Right atrium auricular region (tissue), 2 donors: ENCODE measurements around the gene PRDM11. TPM values are rescaled to one million over a fixed set of nuclear protein-coding genes. Genes with fewer than 3 reads are reported as not detected.

Experiments used
- DNase-seq: peaks from one replicate; pipeline ENCODE4 v3.0.0-alpha.2; 2019; ENCODE audit warnings: low spot score
- H3K27ac ChIP-seq, 2 donors: fragments of 200-600 bp; sonication (generic); 1 replicate in 1 of 2; 2 replicates in 1 of 2; pipeline ENCODE4 v1.5.1; 2016 to 2019
- H3K27me3 ChIP-seq, 2 donors: fragments of 200-600 bp; sonication (generic); one replicate each; pipeline versions ENCODE4 v1.5.1 to v1.6.0; 2017 to 2019
- H3K36me3 ChIP-seq: fragments of 200-600 bp; sonication (generic); one replicate; pipeline ENCODE4 v1.5.1; 2016
- H3K4me1 ChIP-seq, 2 donors: fragments of 200-600 bp; sonication (generic); one replicate each; pipeline versions ENCODE4 v1.5.1 to v1.6.0; 2017 to 2019
- H3K4me3 ChIP-seq, 2 donors: fragments of 200-600 bp; sonication (generic); 1 replicate in 1 of 2; 2 replicates in 1 of 2; pipeline ENCODE4 v1.5.1; 2017 to 2019; ENCODE audit warnings: mild to moderate bottlenecking in 1 of 2, moderate library complexity in 1 of 2
- H3K9me3 ChIP-seq, 2 donors: fragments of 200-600 bp; sonication (generic); one replicate each; pipeline ENCODE4 v1.5.1; 2019
- CTCF ChIP-seq, 2 donors: fragments of 200-600 bp; sonication (generic); IDR thresholded peaks; one replicate each; pipeline ENCODE4 v1.5.1; 2019; ENCODE audit warnings: antibody characterized with exemption in 2 of 2
- total RNA-seq, 2 donors: library from RNA; depleted of rRNA; stranded (reverse); fragments of >200 nt; gene quantifications; one replicate each; pipeline ENCODE4 v1.1.0, GENCODE V29; 2016

The PRDM11 gene
- total RNA-seq, 2 donors from 2014 or later, result 13.5 to 27.6 TPM

- Histone ChIP-seq H3K27ac (peak overlapping the region; percentile 58 to 68), H3K9me3 (no peaks in the 10 kb centered on the region), H3K4me1 (peaks cover 0 to 83% of the 10 kb centered on the region in 2 donors), H3K27me3 (no peaks in the 10 kb centered on the region), H3K36me3 (no peaks in the 10 kb centered on the region), H3K4me3 (no peak overlapping the region)
- DNase-seq, result no peak
- TF ChIP-seq CTCF (IDR thresholded peaks at IDR 0.05), result no peak
Measured at GRCh38 chr11:45161252-45162063, 15.0 kb downstream of the PRDM11 start.

GRCh38 chr11:45162064-45162375 lies 15.6 kb downstream of the PRDM11 start:
- no peak overlapping the region for H3K4me3 ChIP-seq
- H3K27me3 ChIP-seq, result no peaks in the 10 kb centered on the region
- H3K36me3 ChIP-seq, result no peaks in the 10 kb centered on the region
- TF ChIP-seq CTCF (IDR thresholded peaks at IDR 0.05), result no peak
- DNase-seq, result no peak
- H3K4me1 ChIP-seq, result peaks cover 0 to 78% of the 10 kb centered on the region in 2 donors
- H3K9me3 ChIP-seq, result no peaks in the 10 kb centered on the region
- peak overlapping the region; percentile 58 to 68 for H3K27ac ChIP-seq

- peaks cover 0 to 66% of the 10 kb centered on the region in 2 donors for H3K4me1 ChIP-seq
- TF ChIP-seq CTCF (IDR thresholded peaks at IDR 0.05), result no peak
Measured at GRCh38 chr11:45162916-45163879, 16.8 kb downstream of the PRDM11 start.

GRCh38 chr11:45163956-45164575 lies 17.6 kb downstream of the PRDM11 start:
- Histone ChIP-seq H3K27me3 (no peaks in the 10 kb centered on the region), H3K4me1 (peaks cover 0 to 63% of the 10 kb centered on the region in 2 donors), H3K9me3 (no peaks in the 10 kb centered on the region), H3K27ac (peak overlapping the region; percentile 41 to 68), H3K4me3 (no peak overlapping the region), H3K36me3 (no peaks in the 10 kb centered on the region)
- DNase-seq, result no peak
- TF ChIP-seq CTCF (IDR thresholded peaks at IDR 0.05), result no peak

More at GRCh38 chr11:45162916-45163879, 16.8 kb downstream of the PRDM11 start:
- H3K27me3 ChIP-seq, result no peaks in the 10 kb centered on the region
- H3K4me3 ChIP-seq, result no peak overlapping the region
- H3K9me3 ChIP-seq, result no peaks in the 10 kb centered on the region
- peak overlapping the region; percentile 41 to 68 for H3K27ac ChIP-seq
- no peak for DNase-seq
- H3K36me3 ChIP-seq, result no peaks in the 10 kb centered on the region

- TF ChIP-seq CTCF (IDR thresholded peaks at IDR 0.05), result no peak
- Histone ChIP-seq H3K4me3 (no peak overlapping the region), H3K4me1 (peaks cover 0 to 65% of the 10 kb centered on the region in 2 donors), H3K27me3 (no peaks in the 10 kb centered on the region), H3K9me3 (no peaks in the 10 kb centered on the region), H3K27ac (peak overlapping the region in 1 of 2 donors; percentile 68), H3K36me3 (no peaks in the 10 kb centered on the region)
- DNase-seq, result no peak
Measured at GRCh38 chr11:45165386-45165785, 18.9 kb downstream of the PRDM11 start.
